PC-3 (cell line): ENCODE measurements around the gene TTLL4. TPM values are rescaled to one million over a fixed set of nuclear protein-coding genes. Genes with fewer than 3 reads are reported as not detected.
"Not testable (repeated sequence)": the region's sequence is repeated elsewhere in the genome, so short reads cannot be mapped to it uniquely, and the experiment has no call there.

Experiments
- ATAC-seq: fragments of 200-7000 bp; cut with Tn5 transposase; 2 replicates; pipeline ENCODE4 v1.9.1; 2020; ENCODE audit warnings: mild to moderate bottlenecking, moderate library complexity
- BruUV-seq: library from RNA; stranded (reverse); fragments of 400-500 nt; replicated peaks from 2 replicates; lab custom pipeline; 2021; lab: Mats Ljungman, UMichigan
- CTCF ChIA-PET: fragments of 300-600 bp; sonication (Branson Sonifier 250); formaldehyde crosslinking; loops from one replicate; lab custom pipeline; 2022; ENCODE audit warnings: antibody characterized with exemption; lab: Charles Lee
- POLR2A ChIA-PET: fragments of 300-600 bp; sonication (Branson Sonifier 250); formaldehyde crosslinking; loops from one replicate; lab custom pipeline; 2022; ENCODE audit warnings: antibody characterized with exemption; ENCODE audit not compliant: unreplicated experiment; lab: Charles Lee
- DNase-seq: peaks from one replicate; pipeline ENCODE4 v3.0.0-alpha.2; 2015
- H2AFZ ChIP-seq: fragments of 300-600 bp; sonication (generic); 2 replicates; pipeline ENCODE4 v1.6.0; 2016; ENCODE audit warnings: antibody characterized with exemption, low read length
- H3F3A ChIP-seq: fragments of 300-600 bp; sonication (generic); one replicate; pipeline ENCODE4 v1.6.0; 2017; ENCODE audit warnings: antibody characterized with exemption, low read length, control low read depth, mild to moderate bottlenecking; ENCODE audit not compliant: unreplicated experiment
- H3K27ac ChIP-seq: fragments of 300-600 bp; sonication (generic); 2 replicates; pipeline ENCODE4 v1.5.1; 2016; ENCODE audit warnings: mild to moderate bottlenecking, low read length
- H3K27me3 ChIP-seq: fragments of 300-600 bp; sonication (generic); 2 replicates; pipeline ENCODE4 v1.6.1; 2016; ENCODE audit warnings: low read length, mixed read lengths
- H3K36me3 ChIP-seq: fragments of 300-600 bp; sonication (generic); 2 replicates; pipeline ENCODE4 v1.6.1; 2016; ENCODE audit warnings: low read depth, mixed run types, low read length, mixed read lengths
- H3K4me1 ChIP-seq: fragments of 300-600 bp; sonication (generic); 2 replicates; pipeline ENCODE4 v1.5.1; 2016; ENCODE audit warnings: low read length; ENCODE audit not compliant: insufficient read depth
- H3K4me2 ChIP-seq: fragments of 300-600 bp; sonication (generic); 2 replicates; pipeline ENCODE4 v1.6.0; 2016; ENCODE audit warnings: low read length
- H3K4me3 ChIP-seq: fragments of 300-600 bp; sonication (generic); 2 replicates; pipeline ENCODE4 v1.5.1; 2016; ENCODE audit warnings: mild to moderate bottlenecking, low read length, mixed read lengths
- H3K79me2 ChIP-seq: fragments of 300-600 bp; sonication (generic); 2 replicates; pipeline ENCODE4 v1.6.1; 2017; ENCODE audit warnings: low read length, mixed read lengths
- H3K9ac ChIP-seq: fragments of 300-600 bp; sonication (generic); 2 replicates; pipeline ENCODE4 v1.6.0; 2016; ENCODE audit warnings: mild to moderate bottlenecking, low read length
- H3K9me2 ChIP-seq: fragments of 300-600 bp; sonication (generic); replicated peaks from 2 replicates; pipeline ENCODE4 v1.6.1; 2016; ENCODE audit warnings: mixed run types, low read length, mixed read lengths
- H3K9me3 ChIP-seq: fragments of 300-600 bp; sonication (generic); 2 replicates; pipeline ENCODE4 v1.6.1; 2016; ENCODE audit warnings: low read length, mixed read lengths
- H4K20me1 ChIP-seq: fragments of 300-600 bp; sonication (generic); 2 replicates; pipeline ENCODE4 v1.6.1; 2016; ENCODE audit warnings: low read length, mixed read lengths
- EZH2 ChIP-seq: fragments of 300-600 bp; sonication (generic); IDR thresholded peaks from one replicate; pipeline ENCODE4 v1.6.1; 2017; ENCODE audit warnings: antibody characterized with exemption, mild to moderate bottlenecking, low read length; ENCODE audit not compliant: unreplicated experiment
- EZH2phosphoT487 ChIP-seq: fragments of 300-600 bp; sonication (generic); IDR thresholded peaks from 2 replicates; pipeline ENCODE4 v1.6.1; 2018; ENCODE audit warnings: mild to moderate bottlenecking, antibody characterized with exemption, low read length, borderline replicate concordance
- intact Hi-C: fragments of 100-400 bp; cut with micrococcal nuclease; formaldehyde crosslinking; loops from 2 replicates; pipeline ENCODE4 v1.9.0; 2023
- total RNA-seq: library from RNA; depleted of rRNA; stranded (reverse); fragments of >200 nt; gene quantifications from 2 replicates; pipeline ENCODE4 v1.2.3, GENCODE V29; 2014
- TF ChIP-seq, protein P1 (sequence below): fragments of 300-600 bp; sonication (generic); conservative IDR thresholded peaks from 2 replicates; pipeline ENCODE4 v1.5.1; 2017; ENCODE audit warnings: antibody characterized with exemption, low read depth, mild to moderate bottlenecking, low read length

TTLL4 gene
- total RNA-seq, 1 experiment from 2014 or later, result 21.0 TPM

DNA sequence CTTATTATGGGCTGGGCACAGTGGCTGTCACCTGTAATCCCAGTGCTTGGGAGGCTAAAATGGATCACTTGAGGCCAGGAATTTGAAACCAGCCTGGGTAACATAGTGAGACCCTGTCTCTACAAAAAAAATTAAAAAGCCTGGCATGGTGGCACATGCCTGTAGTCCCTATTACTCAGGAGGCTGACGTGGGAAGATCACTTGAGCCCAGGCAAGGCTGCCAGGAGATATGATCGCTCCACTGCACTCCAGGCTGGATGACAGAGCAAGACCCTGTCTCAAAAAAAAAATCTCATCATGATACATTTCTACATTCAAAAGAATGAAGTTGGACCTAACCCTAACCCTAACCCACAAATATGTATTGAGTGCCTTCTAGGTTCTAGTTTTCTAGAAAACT is 51.2 kb downstream of the TTLL4 start:
- no peaks in the 10 kb centered on the region for H3K4me1 ChIP-seq
- no peak overlapping the region for H3K27ac ChIP-seq
- CTCF ChIA-PET, result no interaction called here
- TF ChIP-seq EZH2phosphoT487, result no peak
- no peak for TF ChIP-seq EZH2
- TF ChIP-seq, protein P1, sequence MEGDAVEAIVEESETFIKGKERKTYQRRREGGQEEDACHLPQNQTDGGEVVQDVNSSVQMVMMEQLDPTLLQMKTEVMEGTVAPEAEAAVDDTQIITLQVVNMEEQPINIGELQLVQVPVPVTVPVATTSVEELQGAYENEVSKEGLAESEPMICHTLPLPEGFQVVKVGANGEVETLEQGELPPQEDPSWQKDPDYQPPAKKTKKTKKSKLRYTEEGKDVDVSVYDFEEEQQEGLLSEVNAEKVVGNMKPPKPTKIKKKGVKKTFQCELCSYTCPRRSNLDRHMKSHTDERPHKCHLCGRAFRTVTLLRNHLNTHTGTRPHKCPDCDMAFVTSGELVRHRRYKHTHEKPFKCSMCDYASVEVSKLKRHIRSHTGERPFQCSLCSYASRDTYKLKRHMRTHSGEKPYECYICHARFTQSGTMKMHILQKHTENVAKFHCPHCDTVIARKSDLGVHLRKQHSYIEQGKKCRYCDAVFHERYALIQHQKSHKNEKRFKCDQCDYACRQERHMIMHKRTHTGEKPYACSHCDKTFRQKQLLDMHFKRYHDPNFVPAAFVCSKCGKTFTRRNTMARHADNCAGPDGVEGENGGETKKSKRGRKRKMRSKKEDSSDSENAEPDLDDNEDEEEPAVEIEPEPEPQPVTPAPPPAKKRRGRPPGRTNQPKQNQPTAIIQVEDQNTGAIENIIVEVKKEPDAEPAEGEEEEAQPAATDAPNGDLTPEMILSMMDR, result no peak
- H3K79me2 ChIP-seq, result no peaks in the 10 kb centered on the region
- H3K4me2 ChIP-seq, result no peak overlapping the region
- H4K20me1 ChIP-seq, result no peaks in the 10 kb centered on the region
- H3K9me2 ChIP-seq, result no peaks in the 10 kb centered on the region
- intact Hi-C loops, result no loop called here
- H2AFZ ChIP-seq, result no peak overlapping the region
- BruUV-seq, result no TSS peak
- POLR2A ChIA-PET, result no interaction called here
- no peaks in the 10 kb centered on the region for H3K9me3 ChIP-seq
- DNase-seq, result no peak
- H3K36me3 ChIP-seq, result peaks cover 5% of the 10 kb centered on the region; the same call in 1 of the 2 replicates
- H3K9ac ChIP-seq, result no peak overlapping the region
- no peak for ATAC-seq
- no peaks in the 10 kb centered on the region for H3F3A ChIP-seq
- no peaks in the 10 kb centered on the region for H3K27me3 ChIP-seq
- no peak overlapping the region for H3K4me3 ChIP-seq

DNA sequence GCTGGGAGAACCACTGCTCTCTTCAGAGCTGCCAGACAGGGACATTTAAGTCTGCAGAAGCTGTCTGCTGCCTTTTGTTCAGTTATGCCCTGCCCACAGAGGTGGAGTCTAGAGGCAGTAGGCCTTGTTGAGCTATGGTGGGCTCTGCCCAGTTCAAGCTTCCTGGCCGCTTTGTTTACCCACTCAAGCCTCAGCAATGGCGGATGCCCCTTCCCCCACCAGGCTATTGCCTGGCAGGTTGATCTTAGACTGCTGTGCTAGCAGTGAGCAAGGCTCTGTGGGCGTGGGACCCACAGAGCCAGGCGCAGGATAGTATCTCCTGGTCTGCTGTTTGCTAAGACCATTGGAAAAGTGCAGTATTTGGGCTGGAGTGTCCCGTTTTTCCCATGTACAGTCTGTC is 62.1 kb downstream of the TTLL4 start:
- H3K4me1 ChIP-seq, H3K4me2 ChIP-seq, intact Hi-C loops, H3F3A ChIP-seq, H3K9me2 ChIP-seq, DNase-seq, ATAC-seq, H3K27ac ChIP-seq, H3K4me3 ChIP-seq, H3K79me2 ChIP-seq, CTCF ChIA-PET, POLR2A ChIA-PET, BruUV-seq, H2AFZ ChIP-seq, H3K27me3 ChIP-seq, H4K20me1 ChIP-seq, H3K9ac ChIP-seq: not testable (repeated sequence)
- H3K9me3 ChIP-seq, result peaks cover 12% of the 10 kb centered on the region; the same call in 1 of the 2 replicates
- H3K36me3 ChIP-seq, result peaks cover 17% of the 10 kb centered on the region; the same call in 1 of the 2 replicates

DNA sequence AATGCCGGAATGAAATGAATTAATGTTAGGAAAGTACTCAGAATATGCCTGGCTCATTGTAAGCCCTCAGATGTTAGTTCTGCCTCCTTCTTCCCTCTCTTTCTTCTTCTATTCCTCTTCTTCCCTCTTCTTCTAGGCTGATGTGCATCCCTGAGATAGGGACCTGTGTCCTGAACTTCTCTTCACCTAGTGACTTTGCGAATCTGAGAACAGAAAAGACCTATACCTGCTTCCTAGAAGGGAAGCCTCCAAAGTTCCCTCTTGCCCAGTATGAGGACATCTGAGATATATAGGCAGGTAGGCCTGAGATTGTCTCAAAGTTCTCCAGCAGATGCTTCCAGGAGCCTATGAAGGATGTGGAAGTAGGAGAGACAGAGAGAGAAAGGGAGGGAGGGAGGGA is 63.2 kb downstream of the TTLL4 start:
- H4K20me1 ChIP-seq, result no peaks in the 10 kb centered on the region
- H3K4me2 ChIP-seq, result no peak overlapping the region
- H3F3A ChIP-seq, result no peaks in the 10 kb centered on the region
- ATAC-seq (no peak), DNase-seq (no peak)
- H3K79me2 ChIP-seq, result no peaks in the 10 kb centered on the region
- peaks cover 15% of the 10 kb centered on the region; the same call in 1 of the 2 replicates for H3K9me3 ChIP-seq
- intact Hi-C loops, result no loop called here
- BruUV-seq, result no TSS peak
- H3K27me3 ChIP-seq, result no peaks in the 10 kb centered on the region
- no peak overlapping the region for H3K27ac ChIP-seq
- no peak overlapping the region for H3K4me3 ChIP-seq
- TF ChIP-seq EZH2 (no peak), EZH2phosphoT487 (no peak)
- TF ChIP-seq, protein P1, result no peak
- no peaks in the 10 kb centered on the region for H3K4me1 ChIP-seq
- H2AFZ ChIP-seq, result no peak overlapping the region
- peaks cover 20% of the 10 kb centered on the region; the same call in 1 of the 2 replicates for H3K36me3 ChIP-seq
- ChIA-PET CTCF (no interaction called here), POLR2A (no interaction called here)
- H3K9ac ChIP-seq, result no peak overlapping the region
- no peaks in the 10 kb centered on the region for H3K9me2 ChIP-seq
